ENCODE results near the gene ACER3.

- TF ChIP-seq POLR2A (IDR thresholded peaks at IDR 0.05) (no peak), CTCF (IDR thresholded peaks at IDR 0.05) (no peak)
Measured at GRCh38 chr11:77060234-77060633, 199.5 kb downstream of the ACER3 start.

Data from thyroid gland (tissue), 4 donors.